ENCODE results near the gene RHOT1.

The RHOT1 gene

DNA sequence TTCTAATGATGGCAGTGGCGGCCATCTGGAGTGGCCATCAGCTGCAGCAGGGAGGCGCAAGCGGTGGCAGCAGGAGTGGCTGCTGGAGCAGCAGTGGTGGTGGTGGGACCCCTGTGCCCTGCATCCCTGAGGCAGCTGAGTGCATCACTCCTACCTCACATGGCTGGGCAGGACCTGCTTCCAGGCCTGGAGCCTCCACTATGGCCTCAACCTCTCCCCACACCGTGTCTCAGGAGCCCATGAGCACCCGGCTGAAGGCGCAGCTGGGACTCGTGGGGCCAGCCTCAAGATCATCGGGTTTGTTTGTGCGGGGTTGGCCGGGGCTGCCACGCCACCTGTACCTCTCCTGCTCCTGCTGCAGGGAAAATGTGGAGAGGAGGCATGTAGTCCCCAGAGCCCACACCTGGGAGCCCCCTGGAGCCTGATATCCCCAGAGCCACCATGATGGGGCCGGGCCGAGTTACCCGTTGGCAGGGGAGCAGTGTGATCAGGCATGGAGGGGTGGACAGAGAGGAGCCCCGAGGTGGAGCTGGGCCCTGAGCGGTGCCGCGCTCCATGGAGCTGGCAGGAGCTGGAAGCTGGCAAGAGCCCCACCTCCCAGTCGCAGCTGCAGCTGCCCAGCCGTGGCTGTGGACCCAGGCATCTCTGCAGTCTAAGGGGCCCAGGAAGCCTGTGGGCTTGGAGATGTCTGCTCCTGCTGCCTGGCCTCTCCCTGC lies 16.7 kb downstream of the RHOT1 start:
- TF ChIP-seq ELF4 (IDR thresholded peaks at IDR 0.05) (no peak), L3MBTL2 (conservative IDR thresholded peaks at IDR 0.05) (no peak), ZNF384 (IDR thresholded peaks at IDR 0.05) (no peak), TARDBP (IDR thresholded peaks at IDR 0.05) (no peak), FOXM1 (IDR thresholded peaks at IDR 0.05; ENCODE audit: borderline replicate concordance) (no peak), SUZ12 (IDR thresholded peaks at IDR 0.05) (no peak), HDGF (IDR thresholded peaks at IDR 0.05; ENCODE audit: borderline replicate concordance) (no peak), ARNT (IDR thresholded peaks at IDR 0.05) (no peak), NFRKB (IDR thresholded peaks at IDR 0.05) (no peak), SP1 (IDR thresholded peaks at IDR 0.05) (no peak), CTBP1 (IDR thresholded peaks at IDR 0.05; ENCODE audit: borderline replicate concordance) (no peak), FOXA1 (IDR thresholded peaks at IDR 0.05) (no peak), FOXK2 (IDR thresholded peaks at IDR 0.05) (no peak), BHLHE40 (IDR thresholded peaks at IDR 0.05; ENCODE audit: borderline replicate concordance) (no peak), LEF1 (IDR thresholded peaks at IDR 0.05; ENCODE audit: borderline replicate concordance) (no peak)
- TF ChIP-seq, protein P1, sequence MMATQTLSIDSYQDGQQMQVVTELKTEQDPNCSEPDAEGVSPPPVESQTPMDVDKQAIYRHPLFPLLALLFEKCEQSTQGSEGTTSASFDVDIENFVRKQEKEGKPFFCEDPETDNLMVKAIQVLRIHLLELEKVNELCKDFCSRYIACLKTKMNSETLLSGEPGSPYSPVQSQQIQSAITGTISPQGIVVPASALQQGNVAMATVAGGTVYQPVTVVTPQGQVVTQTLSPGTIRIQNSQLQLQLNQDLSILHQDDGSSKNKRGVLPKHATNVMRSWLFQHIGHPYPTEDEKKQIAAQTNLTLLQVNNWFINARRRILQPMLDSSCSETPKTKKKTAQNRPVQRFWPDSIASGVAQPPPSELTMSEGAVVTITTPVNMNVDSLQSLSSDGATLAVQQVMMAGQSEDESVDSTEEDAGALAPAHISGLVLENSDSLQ (IDR thresholded peaks at IDR 0.05) = no peak
- no peak for DNase-seq (ENCODE audit: extremely low spot score)
- CTCF ChIA-PET = no interaction called here
- POLR2A ChIA-PET = no interaction called here

DNA sequence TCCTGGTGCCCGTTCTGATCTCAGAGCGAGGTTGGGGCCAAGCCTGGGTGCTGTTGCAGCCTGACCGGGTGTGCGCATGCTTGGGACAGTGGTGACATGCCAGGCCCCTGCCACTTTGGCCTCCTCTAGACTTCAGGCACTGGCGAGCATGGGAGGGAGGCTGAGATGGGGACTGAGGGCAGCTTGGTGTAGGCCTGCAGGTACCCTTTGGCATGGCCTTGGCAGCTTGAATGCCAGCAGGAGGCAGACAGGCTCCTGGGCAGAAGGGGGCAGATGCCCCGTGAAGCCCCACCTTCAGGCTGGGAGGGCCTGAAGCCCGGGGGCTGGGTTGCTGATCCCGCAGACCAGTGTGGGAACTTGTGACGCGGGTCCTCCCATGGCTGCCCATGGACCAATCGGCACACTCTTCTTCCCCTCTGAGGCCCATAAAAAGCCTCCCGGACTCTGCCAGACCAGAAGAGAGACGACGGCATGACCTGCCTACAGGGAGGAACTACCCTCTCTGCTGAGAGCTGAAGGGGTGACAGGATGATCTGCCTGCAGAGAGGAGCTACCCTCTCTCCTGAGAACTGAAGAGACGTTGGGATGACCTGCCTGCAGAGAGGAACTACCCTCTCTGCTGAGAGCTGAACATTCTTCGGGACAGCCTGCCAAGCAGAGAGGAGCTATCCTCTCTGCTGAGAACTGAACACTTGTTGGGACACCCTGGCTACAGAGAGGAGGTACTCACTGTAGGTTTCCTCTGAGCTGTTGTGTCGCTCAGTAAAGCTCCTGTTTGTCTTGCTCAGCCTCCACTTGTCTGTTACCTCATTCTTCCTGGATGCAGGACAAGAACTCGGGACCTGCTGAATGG lies 17.5 kb downstream of the RHOT1 start:
- ChIA-PET CTCF (no interaction called here), POLR2A (interaction anchor here (1.1 kb wide), 1 partner anchor 151 kb away, joined by 3 read pairs; no protein-coding TSS in a partner anchor)
- DNase-seq (ENCODE audit: extremely low spot score) = no peak
- no peak for TF ChIP-seq NFRKB (IDR thresholded peaks at IDR 0.05)
- no peak for TF ChIP-seq CTBP1 (IDR thresholded peaks at IDR 0.05; ENCODE audit: borderline replicate concordance)
- no peak for TF ChIP-seq FOXA1 (IDR thresholded peaks at IDR 0.05)
- no peak for TF ChIP-seq ELF4 (IDR thresholded peaks at IDR 0.05)
- TF ChIP-seq LEF1 (IDR thresholded peaks at IDR 0.05; ENCODE audit: borderline replicate concordance) = no peak
- TF ChIP-seq SUZ12 (IDR thresholded peaks at IDR 0.05) = no peak
- no peak for TF ChIP-seq BHLHE40 (IDR thresholded peaks at IDR 0.05; ENCODE audit: borderline replicate concordance)
- no peak for TF ChIP-seq ZNF384 (IDR thresholded peaks at IDR 0.05)
- TF ChIP-seq HDGF (IDR thresholded peaks at IDR 0.05; ENCODE audit: borderline replicate concordance) = no peak
- no peak for TF ChIP-seq L3MBTL2 (conservative IDR thresholded peaks at IDR 0.05)
- TF ChIP-seq, protein P1 (IDR thresholded peaks at IDR 0.05) = no peak

DNA sequence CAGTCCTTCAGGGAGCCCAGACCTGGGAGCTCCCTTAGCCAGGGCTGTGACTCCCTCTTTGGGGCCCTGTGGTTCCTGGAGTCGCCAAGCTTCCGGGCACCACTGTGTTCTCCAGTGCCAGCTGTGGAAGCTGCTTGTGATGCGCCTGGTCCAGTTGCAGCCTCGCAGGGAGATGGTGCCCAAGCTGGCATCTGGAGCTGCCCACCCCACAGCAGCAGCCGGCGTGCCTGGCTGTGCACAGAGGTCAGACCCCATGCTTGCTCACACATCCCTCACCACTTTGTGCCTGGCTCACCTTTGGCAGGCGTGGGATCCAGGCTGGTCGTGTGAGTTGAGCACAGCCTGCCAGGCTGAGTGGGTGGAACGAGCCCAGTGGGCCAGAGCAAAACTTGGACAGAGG lies 18.2 kb downstream of the RHOT1 start:
- POLR2A ChIA-PET = interaction anchor here (1.1 kb wide), 1 partner anchor 150 kb away, joined by 3 read pairs; no protein-coding TSS in a partner anchor
- no peak for TF ChIP-seq SUZ12 (IDR thresholded peaks at IDR 0.05)
- TF ChIP-seq ELF4 (IDR thresholded peaks at IDR 0.05) = no peak
- TF ChIP-seq, protein P1 (IDR thresholded peaks at IDR 0.05) = no peak
- TF ChIP-seq L3MBTL2 (conservative IDR thresholded peaks at IDR 0.05) = no peak
- no peak for TF ChIP-seq NFRKB (IDR thresholded peaks at IDR 0.05)
- TF ChIP-seq LEF1 (IDR thresholded peaks at IDR 0.05; ENCODE audit: borderline replicate concordance) = no peak
- TF ChIP-seq ARNT (IDR thresholded peaks at IDR 0.05) = no peak
- TF ChIP-seq FOXK2 (IDR thresholded peaks at IDR 0.05) = no peak
- no peak for TF ChIP-seq SP1 (IDR thresholded peaks at IDR 0.05)
- no peak for TF ChIP-seq HDGF (IDR thresholded peaks at IDR 0.05; ENCODE audit: borderline replicate concordance)
- TF ChIP-seq FOXM1 (IDR thresholded peaks at IDR 0.05; ENCODE audit: borderline replicate concordance) = no peak
- TF ChIP-seq FOXA1 (IDR thresholded peaks at IDR 0.05) = no peak
- no peak for TF ChIP-seq TARDBP (IDR thresholded peaks at IDR 0.05)
- no peak for TF ChIP-seq CTBP1 (IDR thresholded peaks at IDR 0.05; ENCODE audit: borderline replicate concordance)
- TF ChIP-seq BHLHE40 (IDR thresholded peaks at IDR 0.05; ENCODE audit: borderline replicate concordance) = no peak
- no peak for TF ChIP-seq ZNF384 (IDR thresholded peaks at IDR 0.05)
- CTCF ChIA-PET = no interaction called here
- no peak for DNase-seq (ENCODE audit: extremely low spot score)

DNA sequence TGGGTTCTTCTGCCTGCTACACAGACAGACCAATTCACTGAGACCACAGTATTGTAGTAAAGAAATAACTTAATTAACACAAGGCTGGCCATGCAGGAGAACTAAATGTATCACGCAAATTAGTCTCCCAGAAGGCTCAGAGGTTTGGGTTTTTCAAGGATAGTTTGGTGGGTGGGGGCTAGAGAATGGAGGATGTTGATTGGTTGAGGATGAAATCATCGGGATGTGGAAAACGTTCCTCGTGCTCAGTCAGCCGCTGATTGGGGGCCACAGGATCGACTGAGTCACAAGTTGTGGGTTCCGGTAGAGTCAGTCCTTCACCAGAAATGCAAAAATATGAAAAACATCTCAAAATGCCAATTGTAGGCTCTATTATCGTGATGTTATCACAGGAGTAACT lies 18.7 kb downstream of the RHOT1 start:
- DNase-seq (ENCODE audit: extremely low spot score) = no peak
- ChIA-PET POLR2A (no interaction called here), CTCF (no interaction called here)
- TF ChIP-seq TARDBP (IDR thresholded peaks at IDR 0.05) = no peak
- TF ChIP-seq HDGF (IDR thresholded peaks at IDR 0.05; ENCODE audit: borderline replicate concordance) = no peak
- TF ChIP-seq ARNT (IDR thresholded peaks at IDR 0.05) = no peak
- TF ChIP-seq ZNF384 (IDR thresholded peaks at IDR 0.05) = no peak
- TF ChIP-seq SUZ12 (IDR thresholded peaks at IDR 0.05) = no peak
- TF ChIP-seq FOXA1 (IDR thresholded peaks at IDR 0.05) = no peak

GRCh38 chr17:32161506-32162365 lies 19.4 kb downstream of the RHOT1 start:
- no peak for DNase-seq (ENCODE audit: extremely low spot score)
- CTCF ChIA-PET = no interaction called here
- TF ChIP-seq HDGF (IDR thresholded peaks at IDR 0.05; ENCODE audit: borderline replicate concordance) (no peak), FOXA1 (IDR thresholded peaks at IDR 0.05) (no peak), BHLHE40 (IDR thresholded peaks at IDR 0.05; ENCODE audit: borderline replicate concordance) (no peak), FOXK2 (IDR thresholded peaks at IDR 0.05) (no peak), NFRKB (IDR thresholded peaks at IDR 0.05) (no peak)
- POLR2A ChIA-PET = no interaction called here
